NCI-H2081 treated with DMSO at 0.1 percent for 48 hours (cell line): ENCODE results near the gene ABHD14A.

Experiments
- DNase-seq: peaks from one replicate; lab custom pipeline; 2025; lab: John Stamatoyannopoulos, UW

Gene ABHD14A

GRCh38 chr3:51997172-51997571 lies 22.3 kb downstream of the ABHD14A start:
- no peak for DNase-seq

- DNase-seq = no peak
These were observed 23.2 kb downstream of the ABHD14A start for GRCh38 chr3:51997935-51998596.

- no peak for DNase-seq
These were observed 23.9 kb downstream of the ABHD14A start for GRCh38 chr3:51998774-51999173.

- DNase-seq = no peak
These were observed 25.0 kb downstream of the ABHD14A start for GRCh38 chr3:51999846-52000245.

- peak; percentile 29 for DNase-seq
These were observed 26.6 kb downstream of the ABHD14A start for GRCh38 chr3:52001443-52001974.

GRCh38 chr3:52002748-52003147 lies 27.9 kb downstream of the ABHD14A start:
- DNase-seq = no peak

- DNase-seq = no peak
These were observed 29.4 kb downstream of the ABHD14A start for GRCh38 chr3:52004163-52004787.

- DNase-seq = no peak
These were observed 30.1 kb downstream of the ABHD14A start for GRCh38 chr3:52004906-52005395.

GRCh38 chr3:52005571-52005986 lies 30.7 kb downstream of the ABHD14A start:
- DNase-seq = no peak

- no peak for DNase-seq
These were observed 31.4 kb downstream of the ABHD14A start for GRCh38 chr3:52006017-52006819.

- DNase-seq = no peak
These were observed 31.9 kb downstream of the ABHD14A start for GRCh38 chr3:52006820-52007133.

GRCh38 chr3:52007291-52007690 lies 32.4 kb downstream of the ABHD14A start:
- no peak for DNase-seq

GRCh38 chr3:52010431-52010830 lies 35.6 kb downstream of the ABHD14A start:
- no peak for DNase-seq

- no peak for DNase-seq
These were observed 37.8 kb downstream of the ABHD14A start for GRCh38 chr3:52012699-52013098.

GRCh38 chr3:52013802-52014598 lies 39.1 kb downstream of the ABHD14A start:
- DNase-seq = no peak

GRCh38 chr3:52014613-52015012 lies 39.7 kb downstream of the ABHD14A start:
- no peak for DNase-seq

- no peak for DNase-seq
These were observed 40.8 kb downstream of the ABHD14A start for GRCh38 chr3:52015438-52016228.

- no peak for DNase-seq
These were observed 42.7 kb downstream of the ABHD14A start for GRCh38 chr3:52017586-52017985.

- DNase-seq = no peak
These were observed 43.6 kb downstream of the ABHD14A start for GRCh38 chr3:52018319-52019000.

- DNase-seq = no peak
These were observed 44.7 kb downstream of the ABHD14A start for GRCh38 chr3:52019352-52020080.
